ENCODE results near the gene CTAG1A. TPM values are rescaled to one million over a fixed set of nuclear protein-coding genes. Genes with fewer than 3 reads are reported as not detected.
"Not testable (repeated sequence)": the region's sequence is repeated elsewhere in the genome, so short reads cannot be mapped to it uniquely, and the experiment has no call there.

CTAG1A gene
- total and polyA plus RNA-seq, 7 donors: not detected

DNA sequence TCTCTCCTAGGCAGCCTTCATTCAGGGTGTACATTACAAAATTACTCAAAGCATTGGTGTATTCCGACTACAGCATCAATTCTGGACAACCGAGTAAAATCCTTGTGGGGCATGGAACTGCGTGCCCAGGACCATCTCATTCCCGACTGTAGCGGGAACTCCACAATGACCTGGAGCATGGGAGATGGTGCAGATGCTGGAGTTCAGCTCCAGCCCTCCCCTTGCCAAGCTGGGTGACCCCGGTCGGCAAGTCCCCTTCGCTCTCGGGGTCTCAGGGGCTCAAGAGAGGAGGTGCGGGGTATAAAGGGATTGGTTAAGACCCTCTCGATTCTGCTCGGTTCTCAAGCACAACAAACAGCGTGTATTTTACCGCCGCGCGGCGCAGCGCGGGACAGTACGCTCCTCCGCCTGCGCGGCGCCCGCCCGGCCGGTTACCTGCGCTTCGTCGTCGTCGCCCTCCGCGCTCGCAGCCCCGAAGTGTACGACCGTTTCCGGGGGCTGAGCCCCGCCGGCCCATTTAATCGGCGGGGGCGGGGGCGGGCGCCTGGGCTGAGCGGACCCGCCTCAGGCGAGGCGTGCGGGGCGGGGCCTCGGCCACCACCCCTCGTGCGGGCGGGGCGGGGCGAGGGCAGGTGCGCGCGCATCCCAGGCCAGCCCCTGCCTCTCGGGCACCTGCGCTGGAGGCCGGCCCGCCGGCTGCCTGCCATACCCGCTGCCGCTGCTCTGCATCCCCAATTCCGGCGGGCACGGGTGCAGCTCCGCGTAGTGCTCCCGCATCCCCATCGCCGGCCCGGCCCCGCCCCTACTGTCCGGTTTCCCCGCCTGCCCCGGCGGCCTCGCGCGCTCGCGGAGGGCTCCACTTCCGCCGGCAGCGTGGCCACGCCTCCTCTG, 38.3 kb upstream of the CTAG1A start, which contains the start of gene G6PD:
G6PD (minus strand) TSS at position 493 of the 891 bp plus-strand sequence. CDS start 691 bp downstream, outside the sequence.
- ATAC-seq (peak; percentile 79 to 85 (median 82)), DNase-seq (peak in 1 of 2 donors; percentile 78)
- 1 to 40% (median 1%) methylated on average over 16 to 90 of the region's 92 CpGs for WGBS, 3 donors
- H3K4me1 ChIP-seq: peaks cover 16% of the 10 kb centered on the region
- intact Hi-C loops (cut with DNase I): no loop called here
- TF ChIP-seq, protein P1, sequence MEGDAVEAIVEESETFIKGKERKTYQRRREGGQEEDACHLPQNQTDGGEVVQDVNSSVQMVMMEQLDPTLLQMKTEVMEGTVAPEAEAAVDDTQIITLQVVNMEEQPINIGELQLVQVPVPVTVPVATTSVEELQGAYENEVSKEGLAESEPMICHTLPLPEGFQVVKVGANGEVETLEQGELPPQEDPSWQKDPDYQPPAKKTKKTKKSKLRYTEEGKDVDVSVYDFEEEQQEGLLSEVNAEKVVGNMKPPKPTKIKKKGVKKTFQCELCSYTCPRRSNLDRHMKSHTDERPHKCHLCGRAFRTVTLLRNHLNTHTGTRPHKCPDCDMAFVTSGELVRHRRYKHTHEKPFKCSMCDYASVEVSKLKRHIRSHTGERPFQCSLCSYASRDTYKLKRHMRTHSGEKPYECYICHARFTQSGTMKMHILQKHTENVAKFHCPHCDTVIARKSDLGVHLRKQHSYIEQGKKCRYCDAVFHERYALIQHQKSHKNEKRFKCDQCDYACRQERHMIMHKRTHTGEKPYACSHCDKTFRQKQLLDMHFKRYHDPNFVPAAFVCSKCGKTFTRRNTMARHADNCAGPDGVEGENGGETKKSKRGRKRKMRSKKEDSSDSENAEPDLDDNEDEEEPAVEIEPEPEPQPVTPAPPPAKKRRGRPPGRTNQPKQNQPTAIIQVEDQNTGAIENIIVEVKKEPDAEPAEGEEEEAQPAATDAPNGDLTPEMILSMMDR (IDR thresholded peaks at IDR 0.05): no peak
- H3K27ac ChIP-seq: peak within 1 kb of the TSS; percentile 86
- H3K27me3 ChIP-seq (ENCODE audit: insufficient read depth in 3 of 3, low read length in 2 of 3): no peaks in the 10 kb centered on the region
- no peaks in the 10 kb centered on the region for H3K9me3 ChIP-seq
- H3K36me3 ChIP-seq (ENCODE audit: insufficient read depth in 1 of 2, low read depth in 1 of 2): peaks cover 0 to 9% of the 10 kb centered on the region in 2 donors
- H3K4me3 ChIP-seq: peak within 1 kb of the TSS; percentile 68

DNA sequence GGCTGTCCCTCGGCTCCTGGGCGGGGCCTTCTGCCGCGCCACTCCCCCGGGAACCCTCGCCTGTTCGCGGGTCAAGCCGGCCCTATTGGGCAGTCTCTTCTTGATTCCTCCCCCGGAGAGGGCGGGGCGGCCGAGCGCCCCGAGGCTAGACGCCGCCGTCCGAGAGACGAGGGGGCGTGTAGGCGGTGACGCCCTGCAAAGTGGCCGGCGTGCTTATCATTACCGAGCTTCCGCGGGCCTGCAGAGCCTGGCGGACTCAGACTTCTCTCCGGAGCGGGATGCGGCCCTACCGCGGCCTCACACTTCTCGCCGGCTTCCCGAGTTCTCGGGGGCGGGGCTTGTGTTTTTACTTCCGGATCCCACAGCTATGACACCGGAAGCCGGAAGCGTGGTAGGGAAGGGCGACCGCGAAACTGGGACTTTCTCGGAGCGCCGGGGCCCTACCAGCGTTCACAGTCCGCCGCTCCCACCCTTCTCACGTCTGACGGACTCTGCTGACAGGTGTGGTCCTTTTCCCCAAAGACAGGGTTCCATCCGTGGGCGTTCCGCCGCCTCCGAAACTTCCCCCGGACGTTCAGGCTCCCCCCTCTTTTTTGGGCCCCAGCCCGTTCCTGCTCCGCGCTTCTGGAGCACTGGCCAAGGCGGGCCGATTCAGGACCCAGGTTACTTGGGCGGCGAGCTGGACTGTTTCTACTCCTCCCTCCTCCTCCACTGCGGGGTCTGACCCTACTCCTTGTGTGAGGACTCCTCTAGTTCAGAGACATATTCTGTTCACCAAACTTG, 37.5 kb upstream of the CTAG1A start, which contains the start of gene IKBKG:
IKBKG (plus strand) TSS at position 376 of the 783 bp plus-strand sequence. CDS start 4,383 bp downstream, outside the sequence.
- peak within 1 kb of the TSS; percentile 86 for H3K27ac ChIP-seq
- H3K27me3 ChIP-seq (ENCODE audit: insufficient read depth in 3 of 3, low read length in 2 of 3): no peaks in the 10 kb centered on the region
- TF ChIP-seq, protein P1 (IDR thresholded peaks at IDR 0.05): no peak
- 0 to 32% (median 0%) methylated on average over 16 to 69 of the region's 69 CpGs for WGBS, 3 donors
- no peaks in the 10 kb centered on the region for H3K9me3 ChIP-seq
- peak within 1 kb of the TSS; percentile 68 for H3K4me3 ChIP-seq
- peaks cover 0 to 9% of the 10 kb centered on the region in 2 donors for H3K36me3 ChIP-seq (ENCODE audit: insufficient read depth in 1 of 2, low read depth in 1 of 2)
- intact Hi-C loops (cut with DNase I): no loop called here
- ATAC-seq: peak; percentile 93 to 96 (median 94)
- DNase-seq: peak; percentile 89 to 95
- H3K4me1 ChIP-seq: peaks cover 10% of the 10 kb centered on the region

GRCh38 chrX:154548028-154548316, 37.0 kb upstream of the CTAG1A start:
- H3K36me3 ChIP-seq (ENCODE audit: insufficient read depth in 1 of 2, low read depth in 1 of 2): peaks cover 0 to 9% of the 10 kb centered on the region in 2 donors
- H3K9me3 ChIP-seq: no peaks in the 10 kb centered on the region
- WGBS, 3 donors: 0 to 23% (median 1%) methylated on average over 9 of the region's 9 CpGs
- H3K4me3 ChIP-seq: peak overlapping the region; percentile 68
- no peaks in the 10 kb centered on the region for H3K27me3 ChIP-seq (ENCODE audit: insufficient read depth in 3 of 3, low read length in 2 of 3)
- peak overlapping the region; percentile 86 for H3K27ac ChIP-seq
- TF ChIP-seq, protein P1 (IDR thresholded peaks at IDR 0.05): no peak
- intact Hi-C loops (cut with DNase I): no loop called here
- DNase-seq (no peak), ATAC-seq (no peak)
- H3K4me1 ChIP-seq: peaks cover 10% of the 10 kb centered on the region

- no peak overlapping the region for H3K4me3 ChIP-seq
- no peaks in the 10 kb centered on the region for H3K9me3 ChIP-seq
- peaks cover 0 to 4% (median 0%) of the 10 kb centered on the region in 3 donors for H3K27me3 ChIP-seq (ENCODE audit: insufficient read depth in 3 of 3, low read length in 2 of 3)
- 79 to 92% (median 83%) methylated on average over 1 of the region's 1 CpG for WGBS, 3 donors
- H3K27ac ChIP-seq: no peak overlapping the region
- intact Hi-C loops (cut with DNase I): no loop called here
- TF ChIP-seq, protein P1 (IDR thresholded peaks at IDR 0.05): no peak
- H3K36me3 ChIP-seq (ENCODE audit: insufficient read depth in 1 of 2, low read depth in 1 of 2): peaks cover 0 to 12% of the 10 kb centered on the region in 2 donors
- DNase-seq (no peak), ATAC-seq (no peak)
- peaks cover 6% of the 10 kb centered on the region for H3K4me1 ChIP-seq
These were observed 35.2 kb upstream of the CTAG1A start for GRCh38 chrX:154549766-154550165.

DNA sequence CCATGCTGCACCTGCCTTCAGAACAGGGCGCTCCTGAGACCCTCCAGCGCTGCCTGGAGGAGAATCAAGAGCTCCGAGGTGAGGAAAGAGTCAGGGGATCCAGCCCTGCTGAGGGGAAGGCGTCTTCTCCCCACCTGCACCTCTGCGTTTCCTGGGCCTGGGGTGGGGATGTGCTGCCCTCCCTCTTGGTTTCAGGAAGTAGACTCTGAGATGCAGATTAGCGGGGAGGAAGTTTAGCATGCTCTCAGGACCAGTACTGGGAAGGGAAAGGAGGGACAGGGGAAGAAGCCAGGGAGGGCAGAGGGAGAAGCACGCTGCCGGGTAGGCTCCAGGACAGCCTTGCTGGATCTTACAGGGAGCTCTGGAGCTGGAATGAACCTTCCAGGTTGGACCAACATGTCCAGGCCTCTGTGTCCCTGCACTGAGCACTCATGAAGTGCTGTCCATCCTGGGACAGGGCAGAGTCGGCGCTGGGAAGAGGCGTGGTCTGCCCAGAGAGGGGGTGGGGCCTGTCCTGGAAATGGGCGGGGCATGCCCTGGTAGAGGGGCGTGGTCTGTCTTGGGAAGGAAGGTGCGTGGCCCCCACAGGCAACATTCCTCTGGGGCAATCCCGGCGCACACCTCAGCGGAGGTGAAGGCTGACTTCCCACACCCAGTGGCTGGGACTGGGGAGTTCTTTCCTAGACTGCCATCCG, 32.7 kb upstream of the CTAG1A start:
- H3K4me3 ChIP-seq; H3K9me3 ChIP-seq; H3K4me1 ChIP-seq; DNase-seq; H3K27ac ChIP-seq; intact Hi-C loops (cut with DNase I): not testable (repeated sequence)
- 84 to 96% (median 89%) methylated on average over 7 to 11 of the region's 18 CpGs for WGBS, 3 donors
- H3K27me3 ChIP-seq (ENCODE audit: insufficient read depth in 3 of 3, low read length in 2 of 3): peaks cover 0 to 10% (median 0%) of the 10 kb centered on the region in 3 donors
- peaks cover 0 to 13% of the 10 kb centered on the region in 2 donors for H3K36me3 ChIP-seq (ENCODE audit: insufficient read depth in 1 of 2, low read depth in 1 of 2)
- peak in 1 of 4 donors; percentile 25 for ATAC-seq

- not testable (repeated sequence) for ATAC-seq, H3K27ac ChIP-seq
These were observed 26.8 kb upstream of the CTAG1A start for GRCh38 chrX:154558060-154558690.

More at GRCh38 chrX:154558060-154558690, 26.8 kb upstream of the CTAG1A start:
- H3K4me1 ChIP-seq; H3K4me3 ChIP-seq; DNase-seq; H3K9me3 ChIP-seq; intact Hi-C loops (cut with DNase I): not testable (repeated sequence)
- WGBS, 3 donors: 87 to 89% methylated on average over 4 of the region's 24 CpGs; no CpG with 5 or more reads in 1 of the 3 donors
- H3K36me3 ChIP-seq (ENCODE audit: insufficient read depth in 1 of 2, low read depth in 1 of 2): peaks cover 0 to 13% of the 10 kb centered on the region in 2 donors
- peaks cover 0 to 10% (median 0%) of the 10 kb centered on the region in 3 donors for H3K27me3 ChIP-seq (ENCODE audit: insufficient read depth in 3 of 3, low read length in 2 of 3)
